HepG2 (cell line): Measurements from ENCODE around the gene FZD4. TPM values are rescaled to one million over a fixed set of nuclear protein-coding genes. Genes with fewer than 3 reads are reported as not detected.

Experiments
- AGO2 ChIP-seq: fragments of 200-400 bp; formaldehyde crosslinking; optimal IDR thresholded peaks from 2 replicates; pipeline ENCODE3; 2017; ENCODE audit warnings: mild to moderate bottlenecking, low read depth, low read length, moderate library complexity
- CCAR2 ChIP-seq: fragments of 200-400 bp; formaldehyde crosslinking; optimal IDR thresholded peaks from 2 replicates; pipeline ENCODE3; 2018; ENCODE audit warnings: low read depth, mild to moderate bottlenecking, low read length, moderate library complexity
- FOXJ3 ChIP-seq: sonication (generic); formaldehyde crosslinking; IDR thresholded peaks from 2 replicates; pipeline ENCODE4 v1.4.0; 2020; ENCODE audit warnings: missing genetic modification reagents, mild to moderate bottlenecking, borderline replicate concordance
- HES4 ChIP-seq: sonication (generic); formaldehyde crosslinking; IDR thresholded peaks from 2 replicates; pipeline ENCODE4 v1.9.0; 2021; ENCODE audit warnings: mild to moderate bottlenecking, missing genetic modification reagents, borderline replicate concordance
- ISX ChIP-seq: sonication (generic); formaldehyde crosslinking; conservative IDR thresholded peaks from 2 replicates; pipeline ENCODE4 v1.5.0; 2020; ENCODE audit warnings: missing genetic modification reagents
- JUND ChIP-seq: sonication (generic); formaldehyde crosslinking; IDR thresholded peaks from 2 replicates; pipeline ENCODE4 v1.8.0; 2022; ENCODE audit warnings: mild to moderate bottlenecking, missing genetic modification reagents
- RAD21 ChIP-seq: fragments of 450-650 bp; formaldehyde crosslinking; IDR thresholded peaks from 2 replicates; pipeline ENCODE4 v1.5.0; 2020; ENCODE audit warnings: mild to moderate bottlenecking
- RARA ChIP-seq: IDR thresholded peaks from 2 replicates; pipeline ENCODE4 v1.6.1; 2016; ENCODE audit warnings: missing genetic modification reagents, missing compliant biosample characterization
- SMAD1 ChIP-seq: sonication (generic); formaldehyde crosslinking; IDR thresholded peaks from 2 replicates; pipeline ENCODE4 v1.4.0; 2020; ENCODE audit warnings: missing genetic modification reagents, low read depth, mild to moderate bottlenecking, borderline replicate concordance
- SSRP1 ChIP-seq: IDR thresholded peaks from 2 replicates; pipeline ENCODE4 v1.6.1; 2016; ENCODE audit warnings: control low read depth
- ZBTB38 ChIP-seq: sonication (generic); formaldehyde crosslinking; IDR thresholded peaks from 2 replicates; pipeline ENCODE4 v1.5.1; 2020; ENCODE audit warnings: mild to moderate bottlenecking, missing genetic modification reagents
- ZFAT ChIP-seq: sonication (generic); formaldehyde crosslinking; conservative IDR thresholded peaks from 2 replicates; pipeline ENCODE4 v1.8.1; 2023; ENCODE audit warnings: missing genetic modification reagents, inconsistent platforms
- ZNF232 ChIP-seq: sonication (generic); formaldehyde crosslinking; IDR thresholded peaks from 2 replicates; pipeline ENCODE4 v1.4.0; 2020; ENCODE audit warnings: missing genetic modification reagents, borderline replicate concordance
- ZNF253 ChIP-seq: sonication (generic); formaldehyde crosslinking; IDR thresholded peaks from 2 replicates; pipeline ENCODE4 v1.8.0; 2022; ENCODE audit warnings: mild to moderate bottlenecking, missing genetic modification reagents, borderline replicate concordance
- ZNF333 ChIP-seq: sonication (generic); formaldehyde crosslinking; IDR thresholded peaks from 2 replicates; pipeline ENCODE4 v1.4.0; 2020; ENCODE audit warnings: mild to moderate bottlenecking, missing genetic modification reagents, borderline replicate concordance
- ZNF432 ChIP-seq: sonication (generic); formaldehyde crosslinking; IDR thresholded peaks from 2 replicates; pipeline ENCODE4 v1.5.0; 2020; ENCODE audit warnings: missing genetic modification reagents, mild to moderate bottlenecking, borderline replicate concordance
- ZNF501 ChIP-seq: sonication (generic); formaldehyde crosslinking; IDR thresholded peaks from 2 replicates; pipeline ENCODE4 v1.5.1; 2020; ENCODE audit warnings: mild to moderate bottlenecking, moderate library complexity, missing genetic modification reagents
- polyA plus RNA-seq, 8 experiments: library from polyadenylated mRNA; depleted of rRNA in 3 of 8; stranded (reverse) in 7 of 8; unstranded in 1 of 8; fragments of >200 nt; fragmentation: Illumina TruSeq in 4 of 8; extraction: Trizol in 4 of 8; gene quantifications; 2 replicates each; pipeline versions ENCODE4 v1.2.1 to v1.2.3, GENCODE V29; 2011 to 2016; ENCODE audit warnings: low read depth in 4 of 8, missing spikeins in 1 of 8, mixed read lengths in 1 of 8; ENCODE audit not compliant: insufficient read depth in 1 of 8
- total RNA-seq, 5 experiments: library from RNA; depleted of rRNA; stranded (reverse); fragments of >200 nt; fragmentation: Illumina TruSeq; extraction: Trizol; gene quantifications; 2 replicates each; pipeline ENCODE4 v1.2.3, GENCODE V29; 2016; ENCODE audit warnings: low read depth in 1 of 5
- TF ChIP-seq, protein P1 (sequence below): sonication (generic); formaldehyde crosslinking; IDR thresholded peaks from 2 replicates; pipeline ENCODE4 v1.9.0; 2021; ENCODE audit warnings: mild to moderate bottlenecking, missing genetic modification reagents
- TF ChIP-seq, protein P2 (sequence below): sonication (generic); formaldehyde crosslinking; IDR thresholded peaks from 2 replicates; pipeline ENCODE4 v1.4.0; 2020; ENCODE audit warnings: mild to moderate bottlenecking, low read depth, missing genetic modification reagents
- TF ChIP-seq, protein P3 (sequence below): sonication (generic); formaldehyde crosslinking; IDR thresholded peaks from 2 replicates; pipeline ENCODE4 v1.5.0; 2020; ENCODE audit warnings: missing genetic modification reagents, mild to moderate bottlenecking, borderline replicate concordance
- TF ChIP-seq, protein P4 (sequence below): sonication (generic); formaldehyde crosslinking; IDR thresholded peaks from 2 replicates; pipeline ENCODE4 v1.4.0; 2020; ENCODE audit warnings: missing genetic modification reagents

FZD4 gene
- total and polyA plus RNA-seq, 2 of the 13 experiments (the other 11 are each of a cell fraction or from before 2014, with no cell fraction given): 46.5 to 70.4 TPM

DNA sequence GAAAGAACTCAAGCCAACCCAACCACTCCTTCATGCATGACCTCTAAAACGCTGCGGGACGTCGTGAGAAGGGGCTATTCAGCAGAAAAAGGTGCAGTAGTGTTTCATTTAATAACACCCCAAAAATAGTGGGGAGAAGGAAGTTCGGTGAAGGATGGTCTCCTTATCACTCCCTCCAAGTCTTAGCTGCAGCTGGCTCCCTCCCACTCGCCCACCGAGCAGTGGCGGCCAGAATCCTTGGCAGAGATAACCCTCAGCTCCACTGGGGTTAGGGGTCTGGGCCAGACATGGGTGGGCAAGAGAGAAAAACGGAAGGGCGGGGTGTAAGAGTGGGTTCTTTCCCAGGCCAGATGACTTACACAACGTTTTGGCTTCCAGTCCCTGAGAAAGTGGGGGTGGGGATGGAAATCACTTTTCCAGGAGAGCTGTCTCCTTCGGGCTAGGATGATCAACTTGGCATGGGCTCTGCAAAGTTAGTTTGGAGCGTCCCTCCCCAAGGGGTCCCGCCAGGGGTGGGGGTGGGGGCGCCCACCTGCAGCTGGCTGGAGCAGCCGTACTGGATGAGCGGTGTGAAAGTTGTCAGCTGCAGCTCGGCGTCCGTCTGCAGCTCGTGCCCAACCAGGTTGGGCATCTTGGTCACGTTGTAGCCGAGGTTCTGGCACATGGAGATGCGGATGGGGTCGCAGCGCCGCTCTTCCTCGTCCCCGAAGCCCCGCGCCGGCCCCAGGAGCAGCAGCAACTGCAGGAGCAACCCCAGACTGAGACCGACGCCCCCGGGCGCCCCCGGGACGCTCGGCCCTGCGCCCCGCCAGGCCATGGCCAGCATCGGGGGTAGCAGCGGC, 705 bp downstream of the FZD4 start (continued):
- TF ChIP-seq ZNF333 (CRISPR knock-in tag): no peak
- no peak for TF ChIP-seq RAD21 (CRISPR knock-in tag)
- no peak for TF ChIP-seq ISX
- TF ChIP-seq SMAD1 (CRISPR knock-in tag): no peak
- no peak for TF ChIP-seq ZNF432 (CRISPR knock-in tag)
- no peak; the same call in 1 of the 2 replicates for TF ChIP-seq ZBTB38 (CRISPR knock-in tag)
- no peak; the same call in 1 of the 2 replicates for TF ChIP-seq ZNF232 (CRISPR knock-in tag)
- TF ChIP-seq ZNF253 (CRISPR knock-in tag): no peak
- peak; percentile 94 for TF ChIP-seq AGO2
- TF ChIP-seq, protein P1, sequence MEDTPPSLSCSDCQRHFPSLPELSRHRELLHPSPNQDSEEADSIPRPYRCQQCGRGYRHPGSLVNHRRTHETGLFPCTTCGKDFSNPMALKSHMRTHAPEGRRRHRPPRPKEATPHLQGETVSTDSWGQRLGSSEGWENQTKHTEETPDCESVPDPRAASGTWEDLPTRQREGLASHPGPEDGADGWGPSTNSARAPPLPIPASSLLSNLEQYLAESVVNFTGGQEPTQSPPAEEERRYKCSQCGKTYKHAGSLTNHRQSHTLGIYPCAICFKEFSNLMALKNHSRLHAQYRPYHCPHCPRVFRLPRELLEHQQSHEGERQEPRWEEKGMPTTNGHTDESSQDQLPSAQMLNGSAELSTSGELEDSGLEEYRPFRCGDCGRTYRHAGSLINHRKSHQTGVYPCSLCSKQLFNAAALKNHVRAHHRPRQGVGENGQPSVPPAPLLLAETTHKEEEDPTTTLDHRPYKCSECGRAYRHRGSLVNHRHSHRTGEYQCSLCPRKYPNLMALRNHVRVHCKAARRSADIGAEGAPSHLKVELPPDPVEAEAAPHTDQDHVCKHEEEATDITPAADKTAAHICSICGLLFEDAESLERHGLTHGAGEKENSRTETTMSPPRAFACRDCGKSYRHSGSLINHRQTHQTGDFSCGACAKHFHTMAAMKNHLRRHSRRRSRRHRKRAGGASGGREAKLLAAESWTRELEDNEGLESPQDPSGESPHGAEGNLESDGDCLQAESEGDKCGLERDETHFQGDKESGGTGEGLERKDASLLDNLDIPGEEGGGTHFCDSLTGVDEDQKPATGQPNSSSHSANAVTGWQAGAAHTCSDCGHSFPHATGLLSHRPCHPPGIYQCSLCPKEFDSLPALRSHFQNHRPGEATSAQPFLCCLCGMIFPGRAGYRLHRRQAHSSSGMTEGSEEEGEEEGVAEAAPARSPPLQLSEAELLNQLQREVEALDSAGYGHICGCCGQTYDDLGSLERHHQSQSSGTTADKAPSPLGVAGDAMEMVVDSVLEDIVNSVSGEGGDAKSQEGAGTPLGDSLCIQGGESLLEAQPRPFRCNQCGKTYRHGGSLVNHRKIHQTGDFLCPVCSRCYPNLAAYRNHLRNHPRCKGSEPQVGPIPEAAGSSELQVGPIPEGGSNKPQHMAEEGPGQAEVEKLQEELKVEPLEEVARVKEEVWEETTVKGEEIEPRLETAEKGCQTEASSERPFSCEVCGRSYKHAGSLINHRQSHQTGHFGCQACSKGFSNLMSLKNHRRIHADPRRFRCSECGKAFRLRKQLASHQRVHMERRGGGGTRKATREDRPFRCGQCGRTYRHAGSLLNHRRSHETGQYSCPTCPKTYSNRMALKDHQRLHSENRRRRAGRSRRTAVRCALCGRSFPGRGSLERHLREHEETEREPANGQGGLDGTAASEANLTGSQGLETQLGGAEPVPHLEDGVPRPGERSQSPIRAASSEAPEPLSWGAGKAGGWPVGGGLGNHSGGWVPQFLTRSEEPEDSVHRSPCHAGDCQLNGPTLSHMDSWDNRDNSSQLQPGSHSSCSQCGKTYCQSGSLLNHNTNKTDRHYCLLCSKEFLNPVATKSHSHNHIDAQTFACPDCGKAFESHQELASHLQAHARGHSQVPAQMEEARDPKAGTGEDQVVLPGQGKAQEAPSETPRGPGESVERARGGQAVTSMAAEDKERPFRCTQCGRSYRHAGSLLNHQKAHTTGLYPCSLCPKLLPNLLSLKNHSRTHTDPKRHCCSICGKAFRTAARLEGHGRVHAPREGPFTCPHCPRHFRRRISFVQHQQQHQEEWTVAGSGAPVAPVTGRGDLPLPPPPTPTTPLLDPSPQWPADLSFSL (CRISPR knock-in tag): no peak
- TF ChIP-seq, protein P2, sequence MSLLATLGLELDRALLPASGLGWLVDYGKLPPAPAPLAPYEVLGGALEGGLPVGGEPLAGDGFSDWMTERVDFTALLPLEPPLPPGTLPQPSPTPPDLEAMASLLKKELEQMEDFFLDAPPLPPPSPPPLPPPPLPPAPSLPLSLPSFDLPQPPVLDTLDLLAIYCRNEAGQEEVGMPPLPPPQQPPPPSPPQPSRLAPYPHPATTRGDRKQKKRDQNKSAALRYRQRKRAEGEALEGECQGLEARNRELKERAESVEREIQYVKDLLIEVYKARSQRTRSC (CRISPR knock-in tag): no peak
- no peak for TF ChIP-seq SSRP1 (CRISPR knock-in tag)
- no peak for TF ChIP-seq ZFAT (CRISPR knock-in tag)
- TF ChIP-seq CCAR2: no peak
- TF ChIP-seq FOXJ3 (CRISPR knock-in tag): 0 out of 2 replicates have a peak, but pooled peaks have one; percentile 37
- TF ChIP-seq, protein P3, sequence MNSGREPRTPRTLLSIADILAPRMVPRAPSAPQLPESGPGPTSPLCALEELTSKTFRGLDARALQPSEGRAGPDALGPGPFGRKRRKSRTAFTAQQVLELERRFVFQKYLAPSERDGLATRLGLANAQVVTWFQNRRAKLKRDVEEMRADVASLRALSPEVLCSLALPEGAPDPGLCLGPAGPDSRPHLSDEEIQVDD (CRISPR knock-in tag): no peak
- no peak for TF ChIP-seq JUND
- TF ChIP-seq ZNF501 (CRISPR knock-in tag): no peak
- TF ChIP-seq HES4 (CRISPR knock-in tag): no peak
- TF ChIP-seq, protein P4, sequence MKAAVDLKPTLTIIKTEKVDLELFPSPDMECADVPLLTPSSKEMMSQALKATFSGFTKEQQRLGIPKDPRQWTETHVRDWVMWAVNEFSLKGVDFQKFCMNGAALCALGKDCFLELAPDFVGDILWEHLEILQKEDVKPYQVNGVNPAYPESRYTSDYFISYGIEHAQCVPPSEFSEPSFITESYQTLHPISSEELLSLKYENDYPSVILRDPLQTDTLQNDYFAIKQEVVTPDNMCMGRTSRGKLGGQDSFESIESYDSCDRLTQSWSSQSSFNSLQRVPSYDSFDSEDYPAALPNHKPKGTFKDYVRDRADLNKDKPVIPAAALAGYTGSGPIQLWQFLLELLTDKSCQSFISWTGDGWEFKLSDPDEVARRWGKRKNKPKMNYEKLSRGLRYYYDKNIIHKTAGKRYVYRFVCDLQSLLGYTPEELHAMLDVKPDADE (CRISPR knock-in tag): 0 out of 2 replicates have a peak, but pooled peaks have one; percentile 65
- no peak for TF ChIP-seq RARA (CRISPR knock-in tag)
